HG03196 (cell line): ENCODE data around the gene RNASE13.
"Not testable (repeated sequence)": the region's sequence is repeated elsewhere in the genome, so short reads cannot be mapped to it uniquely, and the experiment has no call there.

Experiments
- ATAC-seq: cut with Tn5 transposase; IDR thresholded peaks from one replicate; pipeline ENCODE4 v1.9.1; 2021; ENCODE audit not compliant: unreplicated experiment

The RNASE13 gene

DNA sequence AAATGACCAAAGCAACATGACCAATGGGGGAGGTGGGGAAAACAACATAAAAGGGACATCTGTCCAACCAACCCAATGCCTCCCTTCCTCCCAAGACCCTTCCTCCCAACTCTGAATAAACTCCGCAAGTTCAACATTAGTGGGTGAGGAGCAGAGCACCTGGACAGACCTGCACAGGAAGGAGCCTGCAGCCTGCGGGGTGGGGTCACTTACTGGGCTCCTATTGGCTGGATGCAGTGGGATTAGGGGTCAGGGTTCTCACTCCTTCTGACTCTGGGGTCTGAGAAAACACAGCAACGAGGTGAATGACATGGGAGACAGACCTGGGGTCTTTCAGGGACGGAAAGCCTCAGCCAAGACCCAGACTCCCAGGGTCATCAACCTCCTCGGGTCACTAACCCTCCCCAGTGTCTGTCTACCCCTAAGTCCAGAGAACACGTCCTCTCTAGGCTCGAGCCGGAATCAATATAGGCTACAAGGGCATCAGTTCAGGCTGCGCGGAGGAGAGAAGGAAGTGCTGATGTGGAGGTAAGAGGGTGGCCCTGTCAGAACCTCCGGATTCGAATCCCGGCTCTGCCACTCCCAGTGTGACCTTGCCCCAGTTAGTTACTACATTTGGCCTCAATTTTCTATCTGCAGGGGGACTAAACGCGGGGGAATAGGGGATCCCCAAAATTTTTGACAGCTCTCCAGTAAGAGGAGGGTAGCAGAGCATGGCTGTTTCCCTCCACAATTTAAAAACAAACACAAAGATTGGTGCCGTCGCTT, 10.6 kb downstream of the RNASE13 start:
- no peak for ATAC-seq

DNA sequence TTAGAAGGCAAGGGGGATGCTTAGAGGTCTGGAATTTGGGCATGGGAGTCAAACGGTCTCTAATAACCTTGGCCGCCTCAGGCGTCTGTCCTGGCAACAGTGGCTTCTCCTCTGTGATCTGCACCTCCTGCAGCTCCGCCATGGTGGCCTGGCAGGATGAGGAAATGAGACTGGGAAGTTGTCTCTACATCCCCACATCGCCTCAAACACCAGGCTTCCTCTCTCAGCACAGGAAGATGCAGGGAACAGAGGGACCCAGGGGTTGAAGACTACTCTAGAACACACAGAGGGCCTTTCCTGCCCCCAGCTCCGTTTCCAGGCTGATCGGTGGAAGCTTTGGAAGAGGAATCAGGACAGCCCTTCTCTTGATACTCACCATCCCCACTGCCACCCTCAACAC, 11.4 kb downstream of the RNASE13 start:
- ATAC-seq, result no peak

DNA sequence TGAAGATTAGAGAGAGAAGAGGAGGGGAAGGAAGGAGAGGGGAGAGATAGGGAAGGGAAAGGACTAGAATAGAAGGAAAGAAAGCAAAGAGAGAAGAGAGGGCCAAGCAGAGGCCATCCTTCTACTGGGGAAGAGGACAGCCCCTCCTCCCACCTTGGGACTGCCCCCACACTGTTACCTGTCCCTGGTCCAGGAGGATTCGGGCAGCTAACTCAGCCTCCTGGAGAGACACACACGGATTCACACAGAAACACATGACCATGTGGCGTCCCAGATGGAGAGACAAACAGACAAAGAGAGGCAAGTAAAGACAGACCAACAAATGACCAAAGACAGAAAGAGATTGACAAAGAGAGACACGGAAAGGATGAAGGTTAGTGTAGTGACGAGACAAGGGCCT, 11.9 kb downstream of the RNASE13 start:
- no peak for ATAC-seq

DNA sequence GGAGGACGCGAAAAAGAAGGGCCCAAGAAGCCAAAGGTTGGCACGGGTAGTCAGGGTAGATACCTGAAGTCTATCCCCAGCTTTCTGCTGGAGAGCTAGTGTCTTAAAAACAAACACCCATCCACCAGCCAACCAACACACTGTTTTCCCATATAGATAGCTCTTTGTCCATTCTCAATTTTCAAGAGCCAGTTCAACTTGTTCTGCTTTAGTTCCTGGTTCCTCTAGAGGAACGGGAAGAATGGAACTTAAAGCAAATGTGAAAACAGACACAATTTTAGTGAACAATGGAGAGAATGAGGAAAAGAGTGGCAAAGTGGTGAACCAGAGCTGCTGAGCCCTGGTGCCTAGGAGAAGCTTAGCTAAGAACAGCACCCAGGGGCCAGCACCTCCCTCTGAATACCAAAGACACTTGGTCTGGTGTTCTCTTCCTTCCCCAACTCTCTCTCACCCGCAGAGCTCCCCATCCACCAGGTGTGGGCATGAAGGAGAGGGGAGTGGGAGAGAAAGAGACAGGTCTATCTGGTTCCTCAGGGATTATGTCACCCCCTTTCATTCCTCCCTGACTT, 13.5 kb downstream of the RNASE13 start:
- no peak for ATAC-seq

DNA sequence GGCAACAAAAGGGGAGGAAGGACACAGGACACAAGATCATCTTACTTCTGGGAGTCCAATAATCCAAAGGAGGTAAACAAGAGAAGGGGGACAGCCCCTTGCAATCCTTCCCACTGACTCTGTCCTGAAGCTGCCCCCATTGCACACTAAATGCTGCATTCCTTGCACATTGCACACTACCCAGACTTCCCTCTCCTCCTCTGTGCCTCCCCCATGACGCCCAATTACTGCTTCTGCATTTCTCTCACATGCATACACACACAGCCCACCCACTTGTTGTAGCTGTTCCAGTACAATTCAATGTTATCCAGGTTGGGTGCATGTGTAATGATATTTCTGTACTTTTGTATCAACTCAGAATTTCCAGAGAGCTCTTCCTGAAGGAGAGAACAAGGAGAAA, 15.2 kb downstream of the RNASE13 start:
- ATAC-seq, result no peak

DNA sequence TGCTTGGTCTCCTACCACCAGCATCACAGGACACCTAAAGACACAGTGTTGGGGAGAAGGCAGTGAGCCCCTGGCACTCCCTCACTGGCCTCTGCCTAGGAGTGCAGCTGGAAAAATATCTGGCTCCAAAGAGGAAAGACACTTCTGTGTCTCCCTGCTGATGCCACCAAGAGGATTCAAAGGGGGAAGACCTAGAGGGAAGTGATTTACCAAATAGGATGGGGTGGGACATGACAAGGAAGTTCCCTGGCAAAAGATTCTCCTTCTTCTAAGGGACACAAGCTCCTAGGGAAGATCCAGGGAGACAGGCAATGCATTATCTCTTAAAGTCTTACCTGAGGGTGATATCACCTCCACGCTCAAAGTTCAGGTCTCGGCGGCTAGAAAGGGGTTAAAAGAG, 15.8 kb downstream of the RNASE13 start:
- ATAC-seq, result no peak

DNA sequence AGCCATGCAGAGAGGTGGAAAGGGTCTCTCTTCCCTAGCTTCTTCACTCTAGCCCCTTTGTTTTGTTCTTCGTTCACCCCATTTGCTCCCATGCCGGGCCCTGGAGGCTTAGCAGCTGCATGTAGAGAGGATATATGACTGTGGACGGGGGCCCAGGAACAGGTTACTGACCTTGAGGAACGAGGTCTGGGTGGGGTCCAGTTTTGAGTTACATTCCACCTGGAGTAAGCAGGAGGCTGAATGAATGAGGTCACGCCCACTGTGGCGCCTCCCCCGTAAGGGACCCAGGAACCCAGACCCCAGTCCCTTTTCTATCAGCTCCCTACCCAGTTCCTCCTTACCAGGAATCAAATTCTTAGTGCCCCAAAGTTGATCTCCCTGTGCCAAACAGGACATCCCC, 16.3 kb downstream of the RNASE13 start:
- no peak for ATAC-seq

DNA sequence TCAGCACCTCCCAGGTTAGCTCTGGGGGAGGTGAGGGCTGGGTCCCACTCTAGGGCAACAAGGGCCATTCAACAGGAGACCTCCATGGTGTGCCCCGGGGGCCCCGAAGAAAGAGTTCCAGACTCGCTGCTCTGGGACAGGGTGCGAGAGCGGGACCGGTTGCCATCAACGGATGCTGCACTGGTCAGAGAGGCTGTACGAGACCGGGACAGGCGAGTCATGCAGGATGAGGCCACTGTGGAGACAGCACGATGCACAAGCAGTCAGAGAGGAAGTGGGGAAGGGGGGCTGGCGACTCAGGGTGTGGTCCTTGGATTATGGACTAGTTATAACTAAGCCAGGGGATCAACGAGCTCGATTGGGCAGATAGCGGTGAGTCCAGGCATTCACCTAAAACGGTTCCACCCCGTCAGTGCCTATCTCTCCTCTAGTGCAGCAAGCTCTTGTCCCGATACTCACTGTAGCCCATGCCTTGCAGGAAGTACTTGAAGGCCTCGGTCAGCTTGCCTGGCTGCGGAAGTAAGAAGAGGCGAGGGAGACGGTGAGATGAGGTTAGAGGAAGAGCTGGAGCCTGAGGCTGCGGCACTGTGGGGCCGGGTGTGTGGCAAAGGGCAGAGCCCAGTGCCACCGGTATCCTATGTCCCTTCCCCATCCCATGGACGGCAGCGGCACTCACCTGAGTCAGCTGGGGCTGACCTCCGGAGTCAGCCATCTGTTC, 16.9 kb downstream of the RNASE13 start:
- no peak for ATAC-seq

DNA sequence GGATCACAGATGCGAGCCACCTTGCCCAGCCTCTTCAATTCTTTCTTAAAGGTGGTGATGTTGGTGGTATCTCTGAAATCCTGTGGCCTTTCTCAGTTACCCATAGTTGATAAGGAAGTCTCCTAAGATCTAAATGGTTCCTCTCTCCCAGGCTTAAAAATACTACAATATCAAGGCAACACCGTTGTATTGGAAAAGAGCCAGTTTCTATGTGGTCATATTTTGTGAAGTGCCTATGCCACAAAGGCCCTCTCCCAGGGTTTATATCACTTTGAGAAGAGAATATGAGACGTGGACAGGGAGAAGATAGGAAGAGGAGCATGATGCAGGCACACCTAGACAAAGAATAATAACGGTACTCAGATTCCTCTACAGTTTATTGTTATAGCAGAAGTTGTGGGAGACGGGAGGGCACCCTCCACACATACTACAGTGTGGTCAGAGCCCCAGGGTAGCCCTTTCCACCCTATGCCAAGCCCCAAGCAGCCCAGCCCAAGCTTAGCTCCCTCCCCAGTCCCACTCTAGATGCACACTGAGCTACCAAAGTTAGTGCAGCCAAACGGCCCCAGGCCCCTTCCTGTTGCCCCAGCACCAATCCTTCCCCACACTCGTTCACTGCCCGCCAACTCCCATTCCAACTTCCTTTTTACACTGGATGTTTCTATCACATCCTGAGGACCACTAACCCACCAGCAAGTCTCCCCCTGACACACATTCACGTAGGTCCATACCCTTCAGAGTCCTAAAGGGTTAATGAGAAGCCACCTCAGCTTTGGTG, 18.0 kb downstream of the RNASE13 start:
- ATAC-seq, result no peak

DNA sequence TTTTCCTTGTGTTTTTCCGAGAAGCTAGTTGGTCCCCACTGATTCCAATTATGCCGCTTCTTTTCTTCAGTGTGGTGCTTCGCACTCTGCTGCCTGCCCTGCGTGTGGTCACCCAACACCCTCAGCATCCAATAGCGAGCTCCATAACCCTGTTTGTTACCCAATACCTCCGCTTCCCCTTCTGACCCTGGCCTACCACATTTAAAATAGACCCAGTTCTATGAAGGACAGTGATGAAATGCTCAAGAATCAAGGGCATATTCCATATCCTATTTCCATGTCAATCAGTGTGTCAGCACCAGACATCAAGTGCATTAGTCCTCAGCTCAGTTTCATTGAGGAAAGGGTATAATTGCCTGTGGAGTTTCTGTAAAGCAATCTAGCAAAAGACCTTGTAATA, 19.3 kb downstream of the RNASE13 start:
- no peak for ATAC-seq

DNA sequence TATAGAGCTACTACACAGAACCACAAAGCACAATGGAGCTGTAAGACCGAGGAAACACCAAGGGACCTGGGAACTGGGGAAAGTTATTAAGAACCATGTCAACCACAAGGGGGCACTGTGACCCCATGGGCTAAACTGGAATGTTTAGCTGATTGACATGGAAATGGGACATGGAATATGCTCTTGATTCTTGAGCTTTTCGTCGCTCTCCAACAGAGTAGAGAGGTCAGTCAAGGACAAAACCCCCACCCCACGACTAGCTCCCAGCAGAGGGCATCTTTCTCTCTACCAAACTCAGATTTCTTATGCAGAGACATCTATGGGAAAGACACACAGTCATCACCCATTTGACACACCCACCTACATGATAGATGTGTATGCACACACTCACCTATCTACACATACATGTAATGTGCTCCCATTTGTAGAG, 19.8 kb downstream of the RNASE13 start:
- no peak for ATAC-seq

DNA sequence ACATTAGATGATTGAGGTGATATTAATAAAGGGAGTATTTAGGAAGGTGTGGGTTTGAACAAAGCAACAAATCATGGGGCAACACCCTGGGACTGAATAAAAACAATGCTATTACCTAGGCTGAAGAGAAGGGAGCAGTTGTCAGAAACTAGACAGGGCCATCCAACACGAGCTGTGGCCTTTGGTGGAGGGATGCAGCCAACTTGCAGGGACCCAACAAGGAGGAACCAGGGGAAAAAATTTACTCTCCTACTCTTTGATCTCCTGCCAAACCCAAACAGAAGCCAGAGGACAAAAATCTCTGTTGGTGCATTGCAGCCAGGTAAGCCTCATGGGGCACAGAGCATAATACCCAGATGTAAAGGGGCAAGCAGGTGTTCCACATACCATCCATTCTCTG, 23.5 kb downstream of the RNASE13 start:
- ATAC-seq, result no peak

DNA sequence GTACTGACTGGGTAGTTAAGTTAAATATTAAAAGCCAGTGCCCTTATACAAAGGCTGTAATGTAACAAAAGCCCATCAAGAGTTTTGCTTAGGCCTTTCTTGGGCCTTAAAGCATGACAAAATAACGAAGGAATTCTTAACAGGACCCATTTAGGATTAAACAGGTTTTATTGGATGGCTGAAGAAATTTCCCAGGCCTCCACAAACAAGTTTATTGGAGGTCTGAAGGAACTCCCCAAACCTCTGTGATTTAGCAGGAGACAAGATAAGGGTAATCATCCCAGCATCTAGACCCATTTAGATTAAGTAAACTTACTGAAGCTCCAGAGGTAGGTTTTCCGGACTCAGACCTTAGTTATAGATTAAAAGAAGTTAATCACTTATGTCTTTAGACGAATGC, 24.9 kb downstream of the RNASE13 start:
- not testable (repeated sequence) for ATAC-seq

DNA sequence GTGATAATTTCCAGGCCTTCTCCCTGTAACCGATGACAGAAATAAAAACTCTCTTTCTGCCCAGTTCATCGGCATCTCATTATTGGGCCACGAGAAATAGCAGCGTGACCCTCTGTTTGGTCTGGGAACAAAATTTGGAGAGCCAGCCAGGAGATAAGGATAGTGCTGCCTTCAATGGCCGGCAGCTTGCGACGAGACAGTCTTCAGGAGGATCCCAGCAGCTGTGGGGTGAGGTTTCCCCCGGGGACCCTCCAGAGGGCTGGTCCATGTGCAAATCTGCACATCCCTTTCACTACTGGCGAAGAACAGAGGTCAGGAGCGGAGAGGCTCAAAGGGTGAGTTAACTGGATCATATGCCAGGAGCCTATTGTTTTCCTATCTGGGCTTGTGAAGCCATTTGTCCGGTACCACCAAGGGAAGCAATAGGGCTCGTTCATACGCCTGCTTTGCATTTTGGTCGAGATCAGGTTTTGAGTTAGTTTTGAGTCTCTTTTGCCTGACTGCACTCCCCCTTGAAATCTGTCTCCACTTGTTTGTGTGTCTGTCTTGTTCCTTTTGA, 30.7 kb downstream of the RNASE13 start:
- ATAC-seq, result no peak

DNA sequence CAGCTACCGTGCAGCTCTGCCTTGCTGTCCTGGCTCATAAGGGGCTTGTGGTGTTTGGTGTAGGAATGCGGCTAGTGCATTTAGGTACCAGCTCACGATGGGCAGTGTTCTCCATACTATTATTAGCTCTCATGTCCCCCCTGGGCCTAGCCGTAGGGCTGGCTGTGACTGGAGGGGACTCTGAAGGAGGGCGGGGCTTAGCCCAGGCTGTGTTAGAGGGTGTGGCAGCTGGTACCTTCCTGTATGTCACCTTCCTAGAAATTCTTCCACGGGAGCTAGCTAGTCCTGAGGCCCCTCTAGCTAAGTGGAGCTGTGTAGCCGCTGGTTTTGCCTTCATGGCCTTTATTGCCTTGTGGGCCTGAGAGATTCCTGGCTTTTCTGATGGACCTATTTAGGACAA, 33.4 kb downstream of the RNASE13 start:
- no peak for ATAC-seq

DNA sequence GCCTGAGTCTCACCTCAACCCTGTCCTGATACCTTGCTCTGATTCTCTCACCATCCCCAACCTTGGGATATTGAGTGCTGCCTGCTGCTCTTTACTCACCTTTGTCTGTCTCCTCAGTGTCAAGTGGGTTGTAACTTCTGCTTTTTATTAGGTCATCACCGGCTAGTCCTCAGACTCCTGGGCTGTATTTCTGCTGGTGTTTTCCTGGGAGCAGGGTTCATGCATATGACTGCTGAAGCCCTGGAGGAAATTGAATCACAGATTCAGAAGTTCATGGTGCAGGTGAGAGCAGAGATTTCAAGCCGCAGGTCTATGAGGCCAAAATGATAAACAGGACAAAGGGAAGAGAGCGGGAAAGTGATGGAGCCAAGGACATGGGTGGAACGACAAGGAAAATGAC, 35.0 kb downstream of the RNASE13 start:
- ATAC-seq, result no peak

DNA sequence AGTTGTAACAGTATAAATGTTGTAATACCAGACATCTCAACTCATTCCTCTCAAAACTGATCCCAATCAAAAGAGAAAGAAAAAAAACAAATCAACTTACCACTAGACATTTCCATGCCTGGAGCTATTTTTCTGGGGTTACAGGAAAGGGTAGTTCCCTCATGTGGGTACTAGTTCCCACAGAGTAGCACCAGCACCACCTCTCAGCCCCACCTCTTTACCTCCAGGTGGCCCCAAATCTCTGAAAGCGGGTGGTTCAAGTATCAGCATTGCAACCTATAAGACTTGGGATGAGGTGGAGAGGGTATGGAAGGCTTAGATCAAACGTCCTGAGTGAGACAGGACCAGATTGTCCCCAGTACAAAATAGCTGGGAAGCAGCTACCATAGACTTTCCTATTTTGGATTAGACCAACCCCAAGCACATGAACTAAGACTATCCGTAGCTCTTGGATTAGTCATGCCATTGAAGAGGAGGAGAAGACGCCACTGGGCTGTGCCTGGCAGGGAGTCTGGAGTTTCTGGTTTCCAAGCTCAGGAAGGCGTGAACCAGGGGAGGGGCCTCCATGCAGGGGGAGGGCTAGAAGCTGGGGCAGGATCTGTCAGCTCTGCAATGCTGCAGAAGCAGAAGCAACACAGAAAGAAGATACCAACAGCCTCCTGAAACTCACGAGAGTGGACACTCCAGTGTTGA, 35.8 kb downstream of the RNASE13 start, which contains the start of gene SLC39A2:
Gene SLC39A2 (plus strand): TSS at position 620 of the 693 bp plus-strand sequence. CDS start 154 bp downstream, outside the sequence.
- no peak for ATAC-seq

DNA sequence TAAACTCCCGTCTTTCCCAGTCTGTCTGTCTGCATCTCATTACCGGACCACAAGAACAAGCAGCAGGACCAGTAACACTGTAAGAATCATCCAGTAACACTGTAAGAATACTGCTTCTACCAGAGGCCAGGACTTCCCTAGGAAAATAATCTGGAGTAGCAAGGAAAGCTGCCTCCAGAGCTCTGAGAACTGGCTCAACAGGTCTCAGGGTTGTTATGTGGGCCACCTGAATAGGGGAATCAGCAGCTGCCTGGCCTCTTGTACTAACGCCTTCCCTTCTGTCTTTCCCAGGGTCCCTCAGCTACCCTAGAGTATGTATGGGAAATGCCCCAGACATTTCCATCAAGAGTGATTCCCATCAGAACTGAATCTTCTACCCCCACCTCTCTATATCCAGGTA, 36.5 kb downstream of the RNASE13 start:
- no peak for ATAC-seq

DNA sequence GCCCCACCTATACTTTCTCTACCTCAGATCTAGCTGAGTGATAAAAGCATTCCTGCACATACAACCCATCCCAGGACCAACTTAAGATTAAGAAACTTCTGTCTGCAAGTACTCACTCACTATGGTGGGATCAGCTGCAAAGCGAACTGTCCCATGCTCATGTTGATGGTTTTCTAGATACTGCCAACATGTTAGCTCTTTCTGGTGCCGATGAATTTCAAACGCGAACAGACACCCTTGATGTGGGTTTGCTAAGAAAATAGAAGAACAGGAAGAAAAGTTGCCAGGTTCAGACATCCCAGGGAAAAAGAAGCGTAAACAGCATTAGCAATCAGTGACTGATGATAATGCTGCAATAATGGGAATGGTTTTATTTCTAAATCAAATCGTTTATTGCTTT, 37.0 kb downstream of the RNASE13 start:
- no peak for ATAC-seq

DNA sequence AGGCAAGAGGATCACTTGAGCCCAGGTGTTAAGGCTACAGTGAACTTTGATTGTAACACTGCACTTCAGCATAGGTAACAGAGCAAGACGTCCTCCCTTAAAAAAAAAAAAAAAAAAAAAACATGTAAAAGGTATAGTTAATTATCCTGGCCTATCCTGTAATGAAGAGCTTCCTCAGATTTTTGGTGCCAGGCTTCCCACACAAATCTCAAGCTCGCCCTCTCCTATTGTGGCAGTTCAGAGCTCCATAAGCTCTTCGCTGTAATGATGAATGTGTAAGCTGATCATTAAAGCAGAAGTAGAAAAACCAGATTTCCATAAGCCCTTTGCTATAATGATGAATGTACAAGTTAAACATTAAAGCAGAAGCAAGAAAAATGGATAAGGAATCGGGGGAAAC, 37.5 kb downstream of the RNASE13 start:
- ATAC-seq, result no peak
